Skin of body (tissue), 2 donors: Measurements from ENCODE around the gene STAT4. TPM values are rescaled to one million over a fixed set of nuclear protein-coding genes. Genes with fewer than 3 reads are reported as not detected.

Source experiments
- DNase-seq: peaks from one replicate; lab custom pipeline; 2025; lab: John Stamatoyannopoulos, UW
- total RNA-seq: library from RNA; depleted of rRNA; stranded (reverse); fragments of >200 nt; gene quantifications from one replicate; pipeline ENCODE4 v1.2.3, GENCODE V29; 2014

STAT4 gene
- total RNA-seq, 1 donor from 2014 or later: 4.3 TPM

GRCh38 chr2:191174442-191174841 lies 23.6 kb upstream of the STAT4 start:
- no peak for DNase-seq

DNA sequence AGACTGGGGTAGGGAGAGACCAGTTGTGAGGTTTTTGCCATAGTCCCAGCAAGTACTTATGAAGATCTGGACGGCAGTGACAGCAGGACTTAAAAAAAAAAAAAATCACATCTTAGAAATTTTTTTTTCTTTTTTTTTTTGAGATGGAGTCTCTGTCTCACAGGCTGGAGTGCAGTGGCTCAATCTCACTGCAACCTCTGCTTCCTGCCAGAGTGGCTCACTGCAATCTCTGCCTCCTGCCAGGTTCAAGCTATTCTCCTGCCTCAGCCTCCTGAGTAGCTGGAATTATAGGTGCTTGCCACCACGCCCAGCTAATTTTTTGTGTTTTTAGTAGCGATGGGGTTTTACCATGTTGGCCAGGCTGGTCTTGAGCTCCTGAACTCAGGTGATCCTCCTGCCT lies 22.4 kb upstream of the STAT4 start:
- no peak for DNase-seq

DNA sequence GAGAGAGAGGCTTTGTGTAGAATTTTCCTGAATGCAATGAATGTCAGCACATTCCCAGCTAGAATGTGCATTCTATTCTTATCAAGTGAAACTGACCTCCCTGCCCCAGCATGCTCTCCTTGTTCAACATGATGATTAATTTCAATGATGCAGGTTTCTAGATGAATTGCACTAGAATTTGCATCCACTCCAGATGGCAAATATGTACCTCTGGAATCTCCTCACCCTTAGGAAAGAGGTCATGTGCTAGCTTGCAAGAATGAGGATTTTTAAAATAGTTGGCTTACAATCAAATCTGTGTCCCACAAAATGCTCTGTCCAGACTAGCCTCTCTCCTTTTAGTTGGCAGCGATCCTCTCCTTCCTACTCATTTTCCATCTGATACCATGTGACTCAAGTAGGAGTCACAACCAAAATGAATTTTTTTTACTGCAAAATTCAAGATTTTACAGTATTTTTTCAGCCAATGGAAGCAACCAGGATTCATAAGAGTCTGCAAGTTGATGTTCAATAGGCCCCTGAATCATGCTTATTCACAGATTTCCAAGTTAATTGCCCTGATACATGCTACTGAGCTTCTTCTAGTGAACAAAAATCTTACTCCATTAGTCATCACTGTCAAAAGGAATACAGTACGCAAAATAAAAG lies 21.0 kb upstream of the STAT4 start:
- DNase-seq: peak; percentile 46

GRCh38 chr2:191171286-191171685 lies 20.5 kb upstream of the STAT4 start:
- DNase-seq: peak; percentile 41

DNA sequence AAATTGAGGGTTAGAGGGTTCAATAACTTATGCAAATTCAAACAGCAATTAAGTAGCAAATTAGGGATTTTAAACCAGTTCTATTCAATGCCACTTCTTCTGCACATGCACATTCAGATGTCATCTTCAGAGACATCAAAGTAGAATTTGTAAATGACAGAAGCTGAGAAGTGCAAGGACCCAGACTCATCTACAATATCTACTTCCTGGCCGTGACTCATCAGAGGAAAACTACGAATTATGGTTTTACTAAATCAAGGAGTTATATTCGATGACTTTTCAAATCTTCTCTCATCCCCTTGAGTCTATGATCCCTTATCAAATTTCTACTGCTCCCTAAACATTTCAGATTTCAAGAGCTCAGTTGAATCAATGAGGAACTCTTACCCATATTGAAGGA lies 20.0 kb upstream of the STAT4 start:
- DNase-seq: no peak

GRCh38 chr2:191170301-191170636 lies 19.5 kb upstream of the STAT4 start:
- DNase-seq: no peak

DNA sequence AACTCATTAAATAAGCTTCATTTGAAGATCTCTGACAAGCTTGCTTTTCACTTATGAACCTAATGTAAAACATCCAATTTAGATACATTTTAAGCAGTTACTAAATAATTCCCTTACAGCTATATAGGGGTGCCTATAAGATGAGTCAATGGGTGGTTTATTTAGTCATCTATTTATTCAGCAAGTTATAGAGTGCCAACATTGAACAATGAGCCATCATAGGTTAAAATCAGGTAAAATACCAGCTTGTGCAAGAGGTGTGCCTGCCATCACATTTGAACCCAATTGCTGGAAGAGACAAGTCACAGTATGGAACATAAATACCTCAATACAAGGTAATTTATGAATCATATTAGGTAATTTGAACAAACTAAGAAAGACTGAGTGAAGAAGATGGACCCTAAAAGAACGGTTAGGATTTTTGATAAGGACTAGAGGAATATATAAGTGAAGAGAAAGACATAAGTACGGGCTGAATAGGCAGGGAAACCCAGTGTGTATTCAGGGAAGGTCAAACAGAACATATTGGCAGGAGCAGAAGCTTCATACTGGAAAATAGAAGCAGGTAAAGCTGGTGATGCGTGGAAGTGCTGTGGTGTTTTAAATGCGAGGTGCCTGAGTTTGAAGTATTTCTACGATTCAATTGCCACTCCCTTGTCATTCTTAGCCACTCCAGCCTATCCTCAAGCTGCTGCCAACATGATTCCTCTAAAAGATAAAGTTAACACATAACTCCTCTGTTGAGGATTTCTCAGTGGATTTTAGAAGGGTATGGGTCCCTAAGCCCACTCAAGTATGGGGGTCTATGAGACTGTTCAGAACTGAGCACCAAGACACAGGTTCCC lies 18.9 kb upstream of the STAT4 start:
- no peak for DNase-seq

- peak; percentile 54 for DNase-seq
Measured at GRCh38 chr2:191167766-191168165, 17.0 kb upstream of the STAT4 start.

- DNase-seq: no peak
Measured at GRCh38 chr2:191166756-191167445, 16.1 kb upstream of the STAT4 start.

DNA sequence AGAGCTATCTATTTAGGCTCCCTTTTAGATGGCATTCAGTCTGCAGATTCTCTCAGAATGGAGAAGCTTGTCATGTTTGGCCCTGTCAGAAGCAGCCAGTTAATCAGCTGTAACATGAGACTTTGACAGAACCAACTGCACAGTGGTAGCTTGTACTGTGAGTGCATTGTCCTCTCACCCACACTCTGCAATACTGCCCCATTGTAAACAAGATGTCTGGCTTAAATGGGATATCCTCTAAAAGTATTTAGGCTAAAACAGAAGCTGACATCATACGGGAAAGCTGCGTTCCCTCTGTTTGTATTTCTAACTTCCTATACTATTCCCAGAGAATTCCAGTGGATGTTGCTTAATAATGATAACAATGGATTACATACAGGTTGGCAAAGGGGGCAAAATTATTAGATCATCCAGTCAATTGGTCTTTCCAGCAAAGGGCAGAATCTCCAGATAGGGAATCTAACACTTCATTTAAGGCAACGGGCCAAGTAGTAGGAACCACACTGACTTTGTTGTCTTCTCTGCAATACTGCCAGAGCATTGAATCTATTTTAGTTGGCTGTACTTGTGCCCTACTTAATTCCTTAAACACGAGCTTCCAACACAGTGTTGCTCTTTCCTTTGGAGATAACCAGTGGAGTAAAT lies 15.4 kb upstream of the STAT4 start:
- DNase-seq: peak; percentile 70

- peak; percentile 72 for DNase-seq
Measured at GRCh38 chr2:191165176-191165643, 14.4 kb upstream of the STAT4 start.

GRCh38 chr2:191158747-191159146 lies 8.0 kb upstream of the STAT4 start:
- DNase-seq: no peak

DNA sequence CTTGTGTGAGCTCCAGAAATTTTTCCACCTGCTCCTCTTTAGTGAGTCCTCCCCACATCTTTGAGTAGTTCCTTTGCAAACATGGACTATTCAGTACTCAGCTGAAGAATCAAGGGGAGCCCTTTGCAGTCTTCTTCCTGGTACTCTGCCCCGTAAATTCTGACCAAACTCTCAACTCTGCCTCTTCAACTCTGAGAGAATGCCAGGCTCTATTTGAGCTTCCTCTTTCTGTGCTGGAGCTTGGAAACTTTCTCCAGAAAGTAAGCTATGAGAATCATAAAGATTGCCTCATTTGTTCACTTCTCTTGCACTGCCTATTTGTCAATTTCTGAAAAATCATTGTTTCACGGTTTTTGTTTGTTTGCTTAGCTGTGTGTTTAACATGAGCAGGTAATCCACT lies 7.4 kb upstream of the STAT4 start:
- no peak for DNase-seq

DNA sequence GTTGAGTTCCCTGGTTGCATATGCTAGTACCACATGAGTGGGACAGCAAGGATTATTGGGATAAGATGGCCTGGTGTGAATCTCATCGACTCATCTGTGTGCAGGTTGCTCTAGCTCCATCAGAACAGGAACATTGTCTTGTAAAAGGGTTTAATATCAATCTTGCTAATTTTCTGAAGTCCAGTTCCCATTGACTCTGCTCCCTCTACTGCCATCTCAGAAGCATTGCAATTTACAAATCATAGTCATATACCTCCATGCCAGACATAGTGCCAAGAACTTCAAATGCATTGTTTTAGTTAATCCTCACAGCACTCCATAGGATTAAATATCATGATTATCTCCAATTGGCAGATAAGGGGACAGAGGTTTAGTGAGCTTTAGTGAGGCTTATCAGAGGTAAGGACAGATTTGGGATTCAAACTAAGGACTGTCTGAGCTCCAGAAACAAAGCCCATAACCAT lies 4.8 kb upstream of the STAT4 start:
- DNase-seq: peak; percentile 40

DNA sequence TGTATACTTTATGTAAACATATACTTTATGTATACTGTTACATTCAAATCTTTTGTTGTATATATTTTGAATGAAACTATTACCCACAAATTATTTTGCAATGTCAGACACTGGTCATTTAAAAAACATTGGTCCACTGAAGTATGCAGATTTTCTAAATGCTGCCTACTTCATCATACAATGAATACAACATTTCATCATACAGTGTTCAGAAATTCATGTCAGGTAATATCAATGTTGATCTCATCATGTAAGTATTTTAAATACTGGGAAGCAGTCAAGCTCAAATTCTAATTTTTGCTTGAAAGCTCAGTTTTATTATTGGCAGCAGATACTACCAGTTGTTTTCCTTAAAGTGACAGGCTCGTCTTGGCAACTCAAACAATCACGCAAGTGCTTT lies 2.9 kb upstream of the STAT4 start:
- DNase-seq: no peak

- no peak for DNase-seq
Measured at GRCh38 chr2:191152482-191153240, 1.9 kb upstream of the STAT4 start.

DNA sequence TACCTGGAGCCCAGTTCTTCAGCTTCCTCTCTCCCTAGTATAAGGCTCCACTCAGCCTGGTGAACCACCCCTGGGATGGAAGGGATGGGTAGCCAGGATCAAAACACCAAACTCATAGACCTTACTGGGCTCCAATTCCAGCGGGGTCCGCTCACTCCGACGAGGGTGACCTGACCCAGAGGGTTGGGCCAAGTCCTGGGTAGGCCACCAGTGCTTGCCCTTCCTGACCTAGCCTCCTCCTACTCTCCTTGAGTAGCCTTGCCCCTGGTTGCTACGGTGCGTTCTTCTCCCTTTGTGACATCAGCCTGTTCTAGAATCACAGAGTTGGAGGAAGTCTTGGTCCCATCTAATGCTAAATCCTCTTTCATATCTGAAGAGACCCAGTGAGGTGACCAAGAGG lies 537 bp upstream of the STAT4 start:
- DNase-seq: no peak

- DNase-seq: no peak
Measured at GRCh38 chr2:191150230-191150599, 579 bp downstream of the STAT4 start.

DNA sequence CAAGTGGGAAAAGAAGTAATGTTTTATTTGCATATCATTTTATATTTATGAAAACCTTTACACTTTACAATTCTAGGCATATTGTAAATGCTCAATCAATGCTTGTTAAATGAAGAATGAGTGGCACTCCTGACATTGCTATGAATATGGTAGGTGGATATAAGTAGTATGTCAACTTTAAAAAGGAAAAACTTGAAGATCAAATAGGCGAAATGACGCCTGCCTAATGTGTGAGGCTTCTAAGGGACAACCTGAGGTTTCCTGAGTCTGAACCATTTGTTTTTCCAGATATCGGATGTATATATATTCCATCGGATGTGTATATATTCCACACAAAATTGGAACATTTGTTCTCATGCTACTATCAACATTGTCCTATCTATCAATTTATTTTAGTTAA lies 1.4 kb downstream of the STAT4 start:
- DNase-seq: no peak

DNA sequence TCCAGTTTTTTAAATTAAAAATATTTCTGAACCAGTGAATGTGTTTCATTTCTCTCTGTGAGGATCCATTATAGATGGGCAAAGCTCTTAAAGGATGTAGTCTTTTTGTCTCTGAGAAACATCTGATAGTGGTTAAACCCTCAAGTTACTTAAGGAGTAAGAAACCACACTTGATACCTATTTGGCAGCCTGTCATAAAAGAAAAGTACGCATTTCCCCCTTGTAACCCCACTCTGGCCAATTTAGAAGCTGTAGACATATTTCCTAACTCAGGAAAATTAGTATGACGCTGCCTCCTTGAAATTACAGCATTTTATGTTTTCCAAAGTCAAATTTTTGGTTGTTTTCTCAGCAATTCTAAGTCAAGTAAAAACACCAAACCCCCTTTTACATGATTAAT lies 2.0 kb downstream of the STAT4 start:
- DNase-seq: no peak

DNA sequence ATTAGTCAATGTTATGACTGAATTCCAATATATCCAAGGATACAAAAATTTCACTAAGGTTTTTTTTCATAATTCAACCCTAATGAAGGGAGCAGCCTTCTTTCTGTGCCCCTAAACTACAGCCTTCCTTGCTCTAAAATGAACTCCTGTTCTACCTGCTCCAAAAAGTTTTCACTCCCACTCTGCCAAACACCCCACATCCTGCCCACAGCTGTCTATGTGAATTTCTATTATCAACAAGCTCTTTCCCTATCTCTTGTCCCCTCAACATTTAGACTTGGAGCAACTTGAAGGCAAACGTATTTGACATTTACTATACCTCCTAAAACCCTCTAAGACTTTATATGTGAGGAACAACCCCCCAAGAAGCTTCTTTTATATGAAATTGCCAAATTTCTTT lies 2.5 kb downstream of the STAT4 start:
- no peak for DNase-seq
